GM12892 (cell line): ENCODE results near the gene VSIG1.

Experiments
- DNase-seq: peaks from one replicate; pipeline ENCODE4 v3.0.0; 2011; ENCODE audit not compliant: insufficient read length
- FAIRE-seq: peaks from 2 replicates; lab custom pipeline; 2011; peaks lifted over from hg19 to GRCh38; lab: Jason Lieb, UNC
- POLR2A ChIP-seq: IDR thresholded peaks from 2 replicates; pipeline ENCODE4 v1.6.1; 2011; ENCODE audit warnings: low read depth, low read length, control low read depth
- POLR2AphosphoS5 ChIP-seq: IDR thresholded peaks from 2 replicates; pipeline ENCODE4 v1.6.1; 2011; ENCODE audit warnings: low read depth, low read length, control low read depth
- TAF1 ChIP-seq: IDR thresholded peaks from 2 replicates; pipeline ENCODE4 v1.6.1; 2011; ENCODE audit warnings: low read depth, mild to moderate bottlenecking, control low read depth, low read length, borderline replicate concordance

VSIG1 gene

GRCh38 chrX:108068121-108068520 lies 23.3 kb downstream of the VSIG1 start:
- DNase-seq (no peak), FAIRE-seq (no peak)
- TF ChIP-seq POLR2AphosphoS5 (no peak), TAF1 (no peak), POLR2A (no peak)

GRCh38 chrX:108070891-108071290 lies 26.0 kb downstream of the VSIG1 start:
- DNase-seq = no peak
- FAIRE-seq = peak; percentile 73
- TF ChIP-seq POLR2A (no peak), TAF1 (no peak), POLR2AphosphoS5 (no peak)

DNA sequence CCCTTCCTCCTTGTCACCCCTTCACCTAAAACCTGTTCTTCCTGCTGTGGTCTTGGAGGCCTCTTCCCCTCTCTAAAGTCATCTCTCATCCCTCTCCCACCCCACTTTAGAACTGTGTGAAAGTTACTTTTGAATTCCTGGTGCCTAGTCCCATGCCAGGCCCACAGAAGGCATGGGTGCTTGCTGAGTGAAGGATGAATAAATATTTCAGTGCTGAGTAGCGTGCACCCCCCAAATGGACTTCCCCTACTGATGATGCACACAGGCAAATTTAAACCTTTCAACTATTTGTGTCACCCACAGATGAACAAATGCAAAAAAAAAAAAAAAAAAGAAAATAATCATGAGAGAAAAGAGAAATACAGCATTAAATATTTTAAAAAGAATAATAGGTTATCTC lies 26.7 kb downstream of the VSIG1 start:
- FAIRE-seq = no peak
- no peak for TF ChIP-seq POLR2A
- TF ChIP-seq POLR2AphosphoS5 = no peak
- no peak for TF ChIP-seq TAF1
- DNase-seq = no peak

DNA sequence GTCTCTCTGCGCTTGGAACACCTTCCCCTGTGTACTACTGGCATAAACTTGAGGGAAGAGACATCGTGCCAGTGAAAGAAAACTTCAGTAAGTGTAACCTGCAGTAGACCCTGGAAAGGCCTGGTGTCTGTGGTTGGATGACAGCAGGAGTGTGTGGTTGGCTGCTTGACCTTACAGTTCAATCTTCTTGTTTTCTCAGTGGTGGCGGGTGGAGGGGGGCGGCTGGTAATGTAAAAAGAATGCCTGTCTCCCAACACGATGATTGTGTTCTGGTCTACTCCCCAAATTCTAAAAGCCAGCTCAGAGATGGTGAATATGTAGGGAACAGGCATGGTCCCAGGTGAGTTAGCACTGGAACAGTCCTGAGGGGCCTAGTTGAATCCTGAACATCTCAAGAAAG lies 27.9 kb downstream of the VSIG1 start:
- no peak for TF ChIP-seq TAF1
- TF ChIP-seq POLR2A = no peak
- DNase-seq = no peak
- FAIRE-seq = no peak

GRCh38 chrX:108081110-108081509 lies 36.2 kb downstream of the VSIG1 start:
- TF ChIP-seq POLR2AphosphoS5 = no peak
- TF ChIP-seq POLR2A = no peak
- TF ChIP-seq TAF1 = no peak
- DNase-seq (no peak), FAIRE-seq (no peak)

DNA sequence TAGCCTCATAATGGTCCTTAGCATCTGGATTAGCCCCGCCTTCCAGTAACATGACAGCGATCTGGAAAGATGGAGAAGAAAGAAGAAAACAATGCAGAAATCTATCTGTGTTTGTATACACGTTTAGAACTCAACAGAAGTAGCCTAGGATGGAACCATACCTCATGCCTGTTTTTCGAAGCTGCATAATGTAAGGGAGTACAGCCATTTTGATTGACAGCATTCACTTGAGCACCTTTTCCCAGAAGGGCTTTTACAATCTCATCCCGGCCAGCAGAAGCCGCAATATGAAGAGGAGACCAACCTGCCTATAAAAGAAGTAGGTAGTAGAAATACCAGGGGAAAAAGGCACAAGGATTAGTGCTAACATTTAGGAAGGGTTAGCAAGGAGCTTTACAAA lies 42.9 kb downstream of the VSIG1 start:
- DNase-seq (no peak), FAIRE-seq (no peak)
- no peak for TF ChIP-seq POLR2AphosphoS5

DNA sequence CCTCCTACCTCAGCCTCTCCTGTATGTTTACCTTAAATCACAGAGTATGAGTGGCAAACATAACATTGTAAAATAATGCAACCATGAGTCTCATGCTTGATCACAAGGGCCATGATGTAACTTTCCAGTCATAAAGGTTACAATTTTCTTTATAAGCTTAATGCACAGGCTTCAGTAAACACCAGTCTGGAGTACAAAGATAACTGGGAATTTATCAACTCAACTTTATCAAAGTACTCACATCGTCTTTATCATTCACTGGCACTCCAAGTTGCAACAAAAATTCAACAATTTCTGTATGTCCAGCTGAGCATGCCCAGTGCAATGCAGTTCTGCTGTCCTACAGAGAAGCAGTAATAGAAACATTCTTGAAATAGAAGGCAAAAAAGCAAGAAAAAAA lies 43.6 kb downstream of the VSIG1 start:
- no peak for DNase-seq
- no peak for FAIRE-seq
- TF ChIP-seq TAF1 (no peak), POLR2AphosphoS5 (no peak), POLR2A (no peak)

DNA sequence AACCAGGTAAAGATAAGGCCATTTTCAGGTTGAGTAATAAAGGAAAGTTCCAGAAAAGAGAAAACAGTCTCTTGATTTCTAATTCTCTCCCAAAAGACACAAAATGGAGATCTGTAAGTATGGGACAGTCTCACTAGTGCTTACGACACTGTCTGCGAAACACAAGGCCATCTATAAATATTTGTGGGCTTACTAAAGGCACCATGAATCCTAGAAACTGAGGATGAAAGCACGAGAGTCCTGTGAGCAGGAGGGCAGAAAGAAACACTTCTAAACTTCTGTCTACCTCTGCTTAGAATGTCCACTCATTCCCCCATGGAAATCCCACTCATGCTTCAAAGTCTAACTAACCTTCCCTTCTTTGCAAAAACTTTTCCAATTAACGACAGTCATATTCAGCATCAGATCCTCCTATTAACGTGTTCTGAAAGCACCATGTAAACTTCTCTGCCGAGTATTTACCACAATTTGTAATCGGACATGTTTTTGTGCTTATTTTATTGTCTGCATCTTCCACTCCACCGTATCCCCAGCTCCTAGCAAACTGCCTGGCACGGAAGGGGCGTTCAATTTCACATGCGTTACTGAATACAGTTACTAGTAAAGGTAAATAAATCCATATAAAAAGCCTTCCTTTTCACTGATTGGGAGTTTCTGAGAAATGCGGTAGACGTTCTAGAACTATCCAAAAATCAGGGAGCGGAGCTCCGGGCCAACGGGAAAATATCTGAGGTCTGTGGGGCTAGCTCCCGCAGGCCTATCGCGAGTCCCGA lies 45.8 kb downstream of the VSIG1 start:
- FAIRE-seq (peak; percentile 38), DNase-seq (no peak)
- TF ChIP-seq POLR2A (no peak), POLR2AphosphoS5 (no peak), TAF1 (no peak)

DNA sequence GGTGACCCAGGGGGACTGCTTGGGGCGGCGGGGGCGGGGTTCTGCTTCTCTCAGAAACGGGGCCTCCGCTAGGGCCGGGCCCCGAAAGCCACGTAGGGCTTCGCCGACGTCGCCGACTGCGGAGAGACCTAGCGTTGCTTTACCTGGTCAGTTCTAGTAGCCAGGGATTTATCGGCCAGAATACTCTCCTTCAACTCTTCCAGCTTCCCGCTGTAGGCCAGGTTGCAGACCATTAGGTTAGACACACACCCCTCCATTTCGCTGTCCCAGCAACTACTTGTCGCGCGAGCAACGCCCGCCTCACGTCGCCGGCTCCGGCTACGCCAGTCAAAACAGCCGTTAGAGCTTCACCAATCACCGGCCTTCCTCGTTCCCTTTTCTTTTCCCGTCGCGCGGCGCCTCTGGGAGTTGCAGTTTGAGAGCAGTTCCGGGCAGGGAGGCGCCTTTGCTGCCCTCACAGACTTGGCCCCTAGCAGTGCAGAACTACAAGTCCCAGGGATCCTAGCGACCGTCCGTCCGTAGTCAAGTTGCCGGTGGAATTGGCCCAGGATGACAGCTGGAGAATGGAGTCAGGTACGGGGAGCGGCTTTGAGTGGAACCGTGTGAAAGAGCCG lies 46.5 kb downstream of the VSIG1 start, which contains the start of the genes ATG4A and PSMD10:
TSS of gene ATG4A (plus strand) at position 515 of the 614 bp plus-strand sequence. CDS start at position 564, 49 bp downstream.
TSS of gene PSMD10 (minus strand) at position 279 of the 614 bp plus-strand sequence. CDS start at position 257, 22 bp downstream.
- TF ChIP-seq POLR2A = peak; percentile 53; the same call in 1 of the 2 replicates
- TF ChIP-seq POLR2AphosphoS5 = peak; percentile 51; the same call in 1 of the 2 replicates
- no peak for TF ChIP-seq TAF1
- peak; percentile 36 for DNase-seq
- peak; percentile 93 for FAIRE-seq

DNA sequence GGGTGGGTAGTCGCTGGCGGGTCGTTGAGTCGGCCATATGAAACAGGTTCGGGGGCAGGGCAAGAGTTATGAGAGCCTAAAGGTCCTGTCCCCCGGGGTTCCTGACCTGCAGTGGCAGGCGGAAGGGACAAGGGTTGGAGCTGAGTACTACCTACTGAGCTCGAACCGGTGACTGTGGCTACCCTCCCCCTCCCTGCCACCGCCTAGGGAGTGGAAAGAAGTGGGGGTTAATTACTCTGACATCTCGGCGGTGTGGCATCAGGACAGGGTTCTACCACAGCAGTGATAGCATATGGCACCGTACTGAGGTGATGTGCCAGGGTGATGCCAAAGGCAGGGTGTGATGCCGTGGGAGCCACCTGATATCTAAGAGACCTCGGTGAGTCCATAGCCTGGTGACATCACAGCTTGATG lies 47.0 kb downstream of the VSIG1 start:
- FAIRE-seq = peak; percentile 14

DNA sequence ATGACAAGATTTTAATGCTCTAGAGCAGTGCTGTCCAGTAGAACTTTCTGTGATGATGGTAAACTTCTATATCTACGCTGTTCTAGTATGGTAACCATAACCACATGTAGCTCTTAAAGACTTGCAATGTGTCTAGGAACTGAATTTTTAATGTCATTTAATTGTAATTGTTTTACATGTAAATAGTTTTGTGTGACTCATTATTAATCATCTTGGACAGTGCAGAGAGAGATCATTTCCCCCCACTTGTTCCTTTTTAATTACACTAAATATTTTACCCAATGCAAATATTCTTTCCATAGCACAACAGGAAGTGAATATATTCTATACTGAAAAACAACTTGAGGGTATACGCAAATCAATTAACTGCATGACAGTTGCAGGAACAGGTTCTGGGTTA lies 52.5 kb downstream of the VSIG1 start:
- FAIRE-seq (no peak), DNase-seq (no peak)
- TF ChIP-seq POLR2AphosphoS5 (no peak), POLR2A (no peak), TAF1 (no peak)

More for the DNA sequence above, 47.0 kb downstream of the VSIG1 start:
- no peak for DNase-seq
- no peak for TF ChIP-seq POLR2A

GRCh38 chrX:108105473-108105872 lies 60.6 kb downstream of the VSIG1 start:
- TF ChIP-seq POLR2AphosphoS5 = no peak
- TF ChIP-seq TAF1 = no peak
- no peak for TF ChIP-seq POLR2A
- no peak for FAIRE-seq
- no peak for DNase-seq
